ENCODE data around the gene NET1.
A peak's percentile ranks its signal among the peaks of the same experiment; 100 is the strongest.
"Not testable (repeated sequence)": the region's sequence is repeated elsewhere in the genome, so short reads cannot be mapped to it uniquely, and the experiment has no call there.

NET1 gene

DNA sequence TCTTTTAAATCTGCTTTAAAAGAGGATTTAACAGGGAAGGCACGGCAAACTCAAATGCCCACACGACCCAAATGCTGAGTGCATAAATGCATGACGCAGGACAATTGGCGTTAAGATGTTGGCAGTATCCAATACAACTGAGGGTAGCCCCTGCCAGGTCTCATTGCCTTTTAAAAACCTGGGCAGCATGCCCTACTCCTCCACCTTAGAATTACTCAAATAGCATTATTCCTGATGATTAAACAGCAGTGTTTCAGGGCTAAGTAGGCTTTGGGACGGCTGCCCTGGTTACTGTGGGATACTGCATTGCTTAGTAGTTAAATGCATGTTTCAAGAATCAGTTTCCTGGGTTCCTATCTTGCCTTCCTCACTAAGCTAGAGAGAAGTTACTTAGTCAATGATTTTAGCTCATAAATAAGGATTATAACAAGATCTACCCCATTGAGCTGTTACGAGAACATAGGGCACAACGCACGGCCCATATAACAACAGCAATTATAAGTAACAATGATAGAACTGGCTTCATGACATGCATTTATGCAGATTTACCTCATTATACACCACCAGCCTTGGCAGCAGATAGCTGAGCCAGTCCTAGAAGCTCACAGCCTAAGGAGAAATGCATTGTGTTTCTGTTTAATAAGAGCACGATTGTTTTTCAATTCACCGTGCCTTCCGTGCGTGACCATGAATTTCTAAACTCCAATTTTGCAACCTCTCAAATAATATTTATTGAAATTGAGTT is 15.6 kb upstream of the NET1 start:
- DNase-seq (ENCODE audit: insufficient read length, low spot score) (no peak), FAIRE-seq (no peak)

- DNase-seq (ENCODE audit: insufficient read length, low spot score), result no peak
- no peak for FAIRE-seq
Observed at GRCh38 chr10:5399332-5399731, 13.0 kb upstream of the NET1 start.

- DNase-seq (ENCODE audit: insufficient read length, low spot score) (no peak), FAIRE-seq (no peak)
Observed at GRCh38 chr10:5400468-5401240, 11.7 kb upstream of the NET1 start.

GRCh38 chr10:5402798-5403197 is 9.6 kb upstream of the NET1 start:
- DNase-seq (ENCODE audit: insufficient read length, low spot score) (no peak), FAIRE-seq (no peak)

DNA sequence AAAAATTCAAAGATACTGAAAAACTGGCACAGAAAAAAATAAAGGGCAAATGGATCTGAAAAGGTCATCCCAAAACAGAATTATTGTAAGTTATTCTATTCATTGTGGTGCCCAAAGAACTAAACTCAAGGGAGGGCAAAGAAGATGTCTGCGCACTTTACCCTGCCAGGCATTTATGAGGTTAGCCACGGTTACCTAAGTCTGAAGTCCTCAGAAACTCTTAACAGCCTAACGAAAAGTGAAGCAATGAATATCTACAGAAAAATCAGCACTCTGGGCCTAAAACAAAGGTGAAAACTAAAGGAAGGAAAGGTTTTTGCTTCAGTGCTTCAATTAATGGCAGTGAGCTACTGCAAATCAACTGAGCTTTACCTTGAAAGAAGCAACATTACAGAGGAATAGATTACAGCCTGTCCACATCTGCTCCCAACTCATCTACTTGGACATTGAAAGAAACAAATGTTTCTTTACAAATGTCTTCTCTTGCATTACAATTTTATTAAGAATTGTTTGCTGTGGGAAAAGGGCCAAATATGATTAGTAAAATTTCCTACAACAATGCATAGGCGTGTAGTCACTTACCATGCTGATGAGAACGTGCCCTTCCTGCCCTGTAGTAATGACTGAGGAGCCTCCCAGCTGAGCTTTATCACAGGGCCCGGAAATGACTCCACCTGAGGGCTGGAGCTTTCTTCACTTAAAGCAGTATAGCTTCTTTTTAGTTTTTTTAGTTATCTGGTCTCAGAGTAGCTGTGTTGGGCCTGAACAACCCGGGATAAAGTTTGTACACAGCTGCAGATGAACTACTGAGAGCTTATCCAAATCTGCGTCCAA is 7.9 kb upstream of the NET1 start, which contains the start of gene TUBAL3:
Gene TUBAL3, minus strand, starts transcription at position 621 of the 834 bp plus-strand sequence. Its CDS starts 36 bp downstream, at position 585.
- DNase-seq (ENCODE audit: insufficient read length, low spot score) (no peak), FAIRE-seq (no peak)

DNA sequence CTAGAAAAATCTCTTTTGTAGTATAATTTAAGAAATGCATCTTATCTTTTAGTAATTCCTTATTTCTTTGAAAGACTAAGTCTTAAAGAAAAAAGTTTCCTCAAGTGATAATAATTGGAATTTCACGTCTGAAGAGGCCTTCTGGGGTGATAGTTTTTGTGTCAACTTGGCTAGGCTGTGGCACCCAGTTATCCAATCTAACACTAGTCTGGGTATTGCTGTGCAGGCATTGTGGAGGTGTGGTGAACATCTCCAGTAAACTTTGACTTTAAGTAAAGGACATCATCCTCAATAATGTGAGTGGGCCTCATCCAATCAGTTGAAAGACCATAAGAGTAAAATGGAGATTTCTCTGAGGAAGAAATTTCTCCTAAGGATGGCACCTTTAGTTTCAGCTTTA is 5.4 kb upstream of the NET1 start:
- DNase-seq (ENCODE audit: insufficient read length, low spot score) (no peak), FAIRE-seq (no peak)

DNA sequence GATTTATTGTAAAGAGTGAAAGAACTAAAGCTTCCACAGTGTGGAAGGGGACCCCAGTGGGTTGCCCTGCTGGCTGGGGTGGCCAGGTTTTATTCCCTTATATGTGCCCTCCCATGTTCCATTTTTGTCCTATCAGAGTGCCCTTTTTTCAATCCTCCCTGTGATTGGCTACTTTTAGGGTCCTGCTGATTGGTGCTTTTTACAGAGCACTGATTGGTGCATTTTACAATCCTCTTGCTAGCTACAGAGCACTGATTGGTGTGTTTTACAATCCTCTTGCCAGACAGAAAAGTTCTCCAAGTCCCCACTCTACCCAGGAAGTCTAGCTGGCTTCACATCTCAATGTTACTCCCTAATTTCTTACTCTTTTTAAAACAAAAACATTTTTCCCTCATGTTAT is 1.6 kb upstream of the NET1 start:
- not testable (repeated sequence) for DNase-seq (ENCODE audit: insufficient read length, low spot score); FAIRE-seq

- DNase-seq (ENCODE audit: insufficient read length, low spot score), result no peak
Observed at GRCh38 chr10:5411941-5412276, 448 bp upstream of the NET1 start.

DNA sequence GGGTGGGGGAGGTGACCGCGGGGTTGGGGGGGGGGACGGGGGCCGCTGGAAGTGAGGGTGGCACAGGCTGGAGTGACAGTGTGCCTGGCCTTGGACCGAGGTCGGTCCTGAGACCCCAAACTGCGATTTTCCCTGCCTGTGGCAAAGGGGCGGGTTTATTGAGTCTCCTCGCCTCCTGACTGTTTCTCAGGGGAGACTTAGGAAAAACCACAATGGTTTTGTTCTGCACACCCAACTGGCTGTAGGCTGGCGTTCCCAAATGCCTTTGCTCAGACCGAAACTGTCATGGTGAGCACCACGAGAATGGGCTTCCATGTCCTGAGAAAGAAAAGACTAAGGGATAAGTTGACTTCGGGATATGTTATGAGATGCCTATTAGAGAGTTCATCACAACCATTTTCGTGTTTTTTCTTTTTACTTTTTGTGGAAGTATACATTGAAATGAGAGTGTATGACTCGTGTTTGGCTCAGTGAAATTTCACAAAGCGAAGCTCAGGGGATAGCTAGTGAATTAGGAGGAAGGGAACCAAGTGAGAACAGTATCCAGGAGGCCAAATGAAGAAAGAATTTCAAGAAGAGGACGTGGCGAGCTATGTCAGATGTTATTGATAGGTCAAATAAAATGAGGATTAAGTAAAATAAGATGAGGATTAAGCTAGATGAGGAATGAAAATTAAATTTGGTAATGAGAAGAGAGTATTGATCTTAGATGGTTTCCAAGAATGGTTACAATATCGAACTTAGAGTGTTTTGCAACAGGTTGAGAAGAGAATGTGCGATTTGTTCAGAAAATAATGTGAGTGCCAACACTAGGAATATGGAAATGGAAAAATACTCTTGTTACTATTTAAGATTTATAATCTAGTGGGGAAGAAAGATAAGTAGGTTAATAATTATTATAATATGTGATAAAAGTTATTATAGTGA is 918 bp downstream of the NET1 start:
- peak; percentile 23 for FAIRE-seq
- no peak for DNase-seq (ENCODE audit: insufficient read length, low spot score)

More at GRCh38 chr10:5411941-5412276, 448 bp upstream of the NET1 start:
- no peak for FAIRE-seq

GRCh38 chr10:5416981-5417380 is 4.6 kb downstream of the NET1 start:
- no peak for FAIRE-seq
- no peak for DNase-seq (ENCODE audit: insufficient read length, low spot score)

DNA sequence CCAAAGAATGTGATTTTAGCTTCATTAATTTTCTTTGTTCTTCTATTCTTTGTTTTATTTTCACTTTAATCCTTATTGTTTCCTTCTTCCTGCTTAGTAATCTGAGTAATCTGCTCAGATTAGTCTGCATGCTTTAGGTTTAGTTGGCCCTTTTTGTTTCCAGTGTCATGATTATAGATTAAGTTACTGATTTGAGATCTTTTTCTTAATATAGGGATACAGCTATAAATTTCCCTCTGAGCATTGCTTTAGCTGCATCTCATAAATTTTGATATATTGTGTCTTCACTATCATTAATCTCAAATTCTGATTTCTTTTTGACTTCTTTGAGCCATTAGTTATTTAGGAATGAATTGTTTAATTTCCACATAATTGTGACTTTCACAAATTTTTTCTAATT is 6.2 kb downstream of the NET1 start:
- FAIRE-seq (no peak), DNase-seq (ENCODE audit: insufficient read length, low spot score) (no peak)

GRCh38 chr10:5419466-5420094 is 7.2 kb downstream of the NET1 start:
- FAIRE-seq (no peak), DNase-seq (ENCODE audit: insufficient read length, low spot score) (no peak)

GRCh38 chr10:5423771-5424170 is 11.4 kb downstream of the NET1 start:
- DNase-seq (ENCODE audit: insufficient read length, low spot score) (no peak), FAIRE-seq (no peak)

GRCh38 chr10:5424751-5425150 is 12.4 kb downstream of the NET1 start:
- peak; percentile 53 for FAIRE-seq
- DNase-seq (ENCODE audit: insufficient read length, low spot score), result no peak

DNA sequence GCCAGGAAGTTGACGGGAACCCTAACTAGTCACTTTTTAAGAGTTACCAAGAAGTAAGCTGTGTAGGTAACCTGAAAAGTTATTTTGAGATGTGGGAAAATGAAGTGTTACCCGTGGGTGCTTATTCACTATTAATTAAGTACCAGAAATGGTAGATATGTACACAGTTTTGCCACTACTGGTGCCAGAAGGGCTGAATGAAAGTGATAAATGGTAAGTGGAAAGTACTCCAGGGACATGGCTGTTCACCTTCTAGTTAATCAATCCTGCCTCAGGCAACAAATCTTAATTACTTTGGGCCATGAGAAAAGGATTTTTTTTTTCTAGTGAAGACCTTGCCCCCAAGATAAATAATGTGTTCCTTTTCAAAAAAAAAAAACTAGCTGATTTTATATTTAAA is 15.8 kb downstream of the NET1 start:
- FAIRE-seq (no peak), DNase-seq (ENCODE audit: insufficient read length, low spot score) (no peak)

DNA sequence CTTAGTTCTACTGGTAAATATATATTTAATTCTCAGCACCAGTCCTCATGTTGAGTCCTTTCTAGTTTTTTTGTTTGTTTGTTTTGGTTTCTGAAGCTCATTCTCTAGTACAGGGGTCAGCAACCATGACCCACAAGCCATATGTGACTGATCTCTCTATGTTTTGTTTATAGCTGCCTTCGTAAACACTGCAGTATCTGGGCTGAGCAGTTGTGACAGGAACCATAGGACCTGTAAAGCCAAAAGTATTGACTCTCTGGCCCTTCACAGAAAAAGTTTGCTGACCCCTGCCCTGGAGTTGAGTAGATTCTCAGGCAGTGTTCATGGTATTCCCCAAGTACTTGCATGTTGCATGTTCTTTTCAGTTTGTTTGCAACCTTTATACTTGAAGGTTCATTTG is 20.8 kb downstream of the NET1 start:
- DNase-seq (ENCODE audit: insufficient read length, low spot score), result no peak
- no peak for FAIRE-seq

- no peak for DNase-seq (ENCODE audit: insufficient read length, low spot score)
- peak; percentile 65 for FAIRE-seq
Observed at GRCh38 chr10:5434017-5434753, 21.8 kb downstream of the NET1 start.

- FAIRE-seq (no peak), DNase-seq (ENCODE audit: insufficient read length, low spot score) (no peak)
Observed at GRCh38 chr10:5435328-5435727, 23.0 kb downstream of the NET1 start.

DNA sequence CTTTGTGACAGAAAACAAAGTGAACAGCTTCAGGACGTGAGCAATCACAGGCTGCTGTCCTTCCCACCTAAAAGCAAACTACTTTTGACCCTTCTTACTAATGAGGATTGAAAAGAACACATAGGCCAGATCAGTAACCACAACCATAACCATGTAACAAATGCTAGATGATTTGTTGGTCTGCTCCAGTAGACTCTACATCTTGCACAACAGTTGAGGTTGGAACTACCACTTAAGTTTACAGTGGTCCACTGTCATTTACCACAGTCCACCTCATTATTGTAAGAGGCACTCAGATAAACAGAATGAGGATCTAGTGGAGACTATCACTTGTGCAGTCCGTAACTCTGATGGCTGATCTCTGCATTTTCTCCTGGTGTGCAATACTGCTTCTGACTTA is 27.8 kb downstream of the NET1 start:
- no peak for FAIRE-seq
- DNase-seq (ENCODE audit: insufficient read length, low spot score), result no peak

All from GM19239 (cell line).